ENCODE measurements around the gene PRSS53.

The PRSS53 gene

DNA sequence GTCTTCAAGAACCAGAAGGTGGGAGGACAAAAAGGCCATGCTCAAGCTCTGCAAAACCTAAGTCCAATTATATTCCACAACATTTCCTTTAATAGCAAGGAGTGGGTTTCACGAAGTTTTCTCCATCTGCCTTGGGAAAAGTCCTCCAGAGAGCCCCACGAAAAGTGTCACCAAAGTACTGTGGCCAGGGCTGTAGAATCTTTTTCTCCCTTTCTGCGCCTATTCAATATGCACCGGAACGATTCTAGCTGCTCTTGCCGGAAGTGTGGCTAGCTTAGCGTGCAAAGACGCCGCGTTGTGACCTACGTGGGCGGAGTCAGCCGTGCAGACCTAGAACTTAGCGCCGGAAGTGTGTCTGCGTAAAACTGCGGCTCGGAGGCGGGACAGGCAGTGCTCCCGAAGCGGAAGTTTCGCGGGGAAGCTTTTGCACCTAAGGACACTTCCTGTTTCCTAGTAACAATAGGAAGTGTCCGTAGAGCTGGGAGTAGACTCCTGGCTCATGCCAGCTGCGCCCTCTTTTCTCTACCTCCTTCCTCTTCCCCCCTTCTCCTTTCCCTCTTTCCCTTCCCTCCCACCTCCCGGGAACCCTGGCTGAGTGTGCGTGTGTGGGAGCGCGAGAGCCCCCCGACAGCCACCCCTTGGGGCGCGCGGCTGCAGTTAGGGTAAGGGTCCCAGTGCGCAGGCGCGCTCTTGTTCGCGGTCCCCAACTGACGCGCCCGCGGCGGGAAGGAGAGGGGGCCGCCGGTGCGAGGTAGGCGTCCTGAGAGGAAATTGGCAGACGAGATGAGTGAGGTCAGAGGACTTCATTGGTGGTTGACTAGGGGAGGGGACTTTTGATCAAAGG, 14.6 kb downstream of the PRSS53 start, which contains the start of the genes ZNF646 and ZNF668:
Gene ZNF646, plus strand, starts transcription at position 453 of the 844 bp plus-strand sequence. CDS start 1,903 bp downstream, outside the sequence.
Gene ZNF668, minus strand, starts transcription at position 271 of the 844 bp plus-strand sequence. CDS start 9,781 bp downstream, outside the sequence.
- H3K4me3 ChIP-seq (ENCODE audit: low read depth, low read length) = peak within 1 kb of the TSS; percentile 71
- TF ChIP-seq, protein P1, sequence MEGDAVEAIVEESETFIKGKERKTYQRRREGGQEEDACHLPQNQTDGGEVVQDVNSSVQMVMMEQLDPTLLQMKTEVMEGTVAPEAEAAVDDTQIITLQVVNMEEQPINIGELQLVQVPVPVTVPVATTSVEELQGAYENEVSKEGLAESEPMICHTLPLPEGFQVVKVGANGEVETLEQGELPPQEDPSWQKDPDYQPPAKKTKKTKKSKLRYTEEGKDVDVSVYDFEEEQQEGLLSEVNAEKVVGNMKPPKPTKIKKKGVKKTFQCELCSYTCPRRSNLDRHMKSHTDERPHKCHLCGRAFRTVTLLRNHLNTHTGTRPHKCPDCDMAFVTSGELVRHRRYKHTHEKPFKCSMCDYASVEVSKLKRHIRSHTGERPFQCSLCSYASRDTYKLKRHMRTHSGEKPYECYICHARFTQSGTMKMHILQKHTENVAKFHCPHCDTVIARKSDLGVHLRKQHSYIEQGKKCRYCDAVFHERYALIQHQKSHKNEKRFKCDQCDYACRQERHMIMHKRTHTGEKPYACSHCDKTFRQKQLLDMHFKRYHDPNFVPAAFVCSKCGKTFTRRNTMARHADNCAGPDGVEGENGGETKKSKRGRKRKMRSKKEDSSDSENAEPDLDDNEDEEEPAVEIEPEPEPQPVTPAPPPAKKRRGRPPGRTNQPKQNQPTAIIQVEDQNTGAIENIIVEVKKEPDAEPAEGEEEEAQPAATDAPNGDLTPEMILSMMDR (IDR thresholded peaks at IDR 0.05; ENCODE audit: low read depth, low read length) = no peak

DNA sequence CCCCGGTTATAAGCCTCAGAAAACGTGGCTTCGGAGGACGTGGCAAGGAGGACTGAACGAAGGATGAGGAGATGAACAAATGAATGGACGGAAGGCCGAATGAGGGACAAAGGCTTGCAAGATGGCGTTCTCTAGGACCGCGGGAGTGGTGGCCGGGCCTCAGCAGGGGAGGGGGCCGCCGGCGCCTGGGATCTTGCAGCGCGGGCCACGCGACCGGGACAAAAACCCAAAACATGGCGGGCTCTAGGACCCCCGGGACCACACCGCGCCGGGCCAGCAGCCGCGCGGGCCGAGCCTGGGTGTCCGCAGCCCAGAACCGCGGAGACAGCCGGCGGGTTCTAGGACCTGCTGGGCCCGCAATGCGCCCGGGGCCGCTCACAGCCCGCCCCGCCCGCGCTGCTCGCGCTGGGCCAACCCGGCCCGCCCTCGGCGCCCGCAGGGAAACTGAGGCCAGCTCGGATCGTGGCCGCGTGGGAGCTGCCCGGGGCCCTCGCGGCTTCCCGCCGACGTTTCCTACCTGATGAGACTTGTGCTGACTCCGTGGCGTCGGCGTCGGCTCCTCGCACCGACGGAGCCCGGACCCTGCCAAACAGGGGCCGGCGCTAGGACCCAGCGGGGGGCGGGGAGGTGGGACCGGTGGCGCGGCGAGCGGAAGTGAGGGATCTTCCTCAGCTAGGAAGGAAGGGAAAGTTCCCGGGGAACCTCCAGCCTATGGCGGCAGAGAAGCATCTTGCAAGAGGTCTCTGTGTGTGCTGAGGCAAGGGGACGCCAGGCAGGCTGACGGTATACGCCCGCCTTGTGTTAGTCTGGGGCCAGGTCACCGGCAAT, 15.4 kb downstream of the PRSS53 start:
- H3K4me3 ChIP-seq (ENCODE audit: low read depth, low read length) = peak overlapping the region; percentile 71
- TF ChIP-seq, protein P1 (IDR thresholded peaks at IDR 0.05; ENCODE audit: low read depth, low read length) = no peak

- H3K4me3 ChIP-seq (ENCODE audit: low read depth, low read length) = peak overlapping the region; percentile 71
- TF ChIP-seq, protein P1 (IDR thresholded peaks at IDR 0.05; ENCODE audit: low read depth, low read length) = no peak
These were observed 16.1 kb downstream of the PRSS53 start for GRCh38 chr16:31072540-31073141.

DNA sequence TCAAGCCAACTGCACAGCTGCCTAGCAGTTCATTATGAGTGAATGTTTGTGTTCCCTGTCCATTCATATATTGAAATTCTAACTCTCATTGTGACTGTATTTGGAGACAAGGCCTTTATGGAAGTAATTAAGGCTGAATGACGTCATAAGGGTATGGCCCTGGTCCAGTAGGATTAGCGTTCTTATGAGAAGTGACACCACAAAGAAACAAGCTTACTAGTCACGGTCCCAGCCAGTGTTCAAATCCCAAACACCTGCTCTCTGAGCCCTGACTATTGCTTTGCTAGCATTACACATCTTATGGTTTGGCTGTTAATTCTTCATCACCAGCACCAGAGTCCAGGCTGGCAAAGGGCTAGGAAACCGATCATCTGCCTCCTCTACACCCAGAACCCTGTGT, 16.9 kb downstream of the PRSS53 start:
- TF ChIP-seq, protein P1 (IDR thresholded peaks at IDR 0.05; ENCODE audit: low read depth, low read length) = no peak
- H3K4me3 ChIP-seq (ENCODE audit: low read depth, low read length) = peak overlapping the region; percentile 71

DNA sequence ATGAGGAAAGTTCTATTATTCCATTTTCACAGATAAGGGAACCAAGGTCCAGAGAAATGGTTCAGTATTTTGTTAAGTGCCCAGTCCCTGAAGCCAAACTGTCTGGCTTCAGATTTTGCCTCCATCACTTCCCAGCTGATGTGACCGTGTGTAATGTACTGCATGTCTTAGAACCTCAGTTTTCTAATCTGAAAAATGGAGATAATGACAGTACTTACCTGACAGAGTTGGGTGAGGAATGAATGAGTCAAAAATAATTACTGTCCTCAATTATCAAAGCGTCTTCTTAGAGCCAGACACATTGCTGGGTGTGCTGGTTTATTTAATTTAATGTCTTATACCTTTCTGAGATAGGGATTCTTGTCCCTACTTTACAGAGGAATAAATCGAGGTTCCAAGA, 21.4 kb downstream of the PRSS53 start:
- TF ChIP-seq, protein P1 (IDR thresholded peaks at IDR 0.05; ENCODE audit: low read depth, low read length) = no peak
- H3K4me3 ChIP-seq (ENCODE audit: low read depth, low read length) = no peak overlapping the region

- peak overlapping the region; percentile 28 for H3K4me3 ChIP-seq (ENCODE audit: low read depth, low read length)
- TF ChIP-seq, protein P1 (IDR thresholded peaks at IDR 0.05; ENCODE audit: low read depth, low read length) = no peak
These were observed 23.8 kb downstream of the PRSS53 start for GRCh38 chr16:31064882-31065461.

Data from WI38 (cell line).